HepG2 (cell line): Measurements from ENCODE around the gene SCN8A. TPM values are rescaled to one million over a fixed set of nuclear protein-coding genes. Genes with fewer than 3 reads are reported as not detected.

Experiments used
- ATAC-seq: fragments of 200-7000 bp; cut with Tn5 transposase; 3 replicates; pipeline ENCODE4 v1.9.1; 2020; ENCODE audit warnings: mild to moderate bottlenecking, moderate library complexity
- BruUV-seq: library from RNA; stranded (reverse); fragments of 400-500 nt; replicated peaks from 2 replicates; lab custom pipeline; 2021; lab: Mats Ljungman, UMichigan
- CTCF ChIA-PET: fragments of 300-600 bp; formaldehyde crosslinking; extraction: SDS; loops from one replicate; lab custom pipeline; 2021; ENCODE audit warnings: low total read pairs, inconsistent platforms, low intra/inter-chr PET ratio; lab: Yijun Ruan, JAX
- POLR2A ChIA-PET: fragments of 350-600 bp; sonication (Branson Sonifier 250); formaldehyde crosslinking; loops from one replicate; lab custom pipeline; 2020; ENCODE audit warnings: antibody characterized with exemption, inconsistent platforms; lab: Yijun Ruan, JAX
- DNase-seq: peaks from one replicate; pipeline ENCODE4 v3.0.0-alpha.2; 2015; ENCODE audit warnings: low spot score
- FAIRE-seq: peaks from 3 replicates; lab custom pipeline; 2011; peaks lifted over from hg19 to GRCh38; lab: Jason Lieb, UNC
- H2AFZ ChIP-seq: one replicate; pipeline ENCODE4 v1.6.1; 2011; ENCODE audit warnings: low read length, inconsistent platforms
- H3K27ac ChIP-seq: fragments of 300-600 bp; 3 replicates; pipeline ENCODE4 v1.8.0; 2011; ENCODE audit warnings: mixed run types, mild to moderate bottlenecking, mixed read lengths, low read length, inconsistent platforms; ENCODE audit not compliant: insufficient read depth; ENCODE audit errors: extremely low read length
- H3K27me3 ChIP-seq, 2 experiments: fragments of 200-600 bp in 1 of 2; 2 replicates in 1 of 2; 3 replicates in 1 of 2; pipeline versions ENCODE4 v1.6.0 to v1.8.0; 2011; ENCODE audit warnings: low read length in 2 of 2, mild to moderate bottlenecking in 2 of 2, moderate library complexity in 2 of 2, inconsistent platforms in 1 of 2; ENCODE audit not compliant: insufficient read depth in 2 of 2, control insufficient read depth in 1 of 2
- H3K36me3 ChIP-seq, 2 experiments: fragments of 200-600 bp in 1 of 2; replicated peaks in 1 of 2; 2 replicates in 1 of 2; 3 replicates in 1 of 2; pipeline versions ENCODE4 v1.5.1 to v1.8.0; 2011; ENCODE audit warnings: low read length in 2 of 2, inconsistent platforms in 1 of 2; ENCODE audit not compliant: insufficient read depth in 2 of 2, control insufficient read depth in 1 of 2
- H3K4me1 ChIP-seq: 2 replicates; pipeline ENCODE4 v1.5.1; 2012; ENCODE audit warnings: low read length, inconsistent platforms; ENCODE audit not compliant: insufficient read depth
- H3K4me2 ChIP-seq: 2 replicates; pipeline ENCODE4 v1.6.0; 2011; ENCODE audit warnings: low read depth, low read length, inconsistent platforms
- H3K4me3 ChIP-seq, 3 experiments: fragments of 200-600 bp in 1 of 3; sonication (generic), shearing (Covaris generic) in 1 of 3; replicated peaks in 1 of 3; 2 replicates each; pipeline ENCODE4 v1.5.1; 2011 to 2016; ENCODE audit warnings: low read length in 3 of 3, inconsistent platforms in 2 of 3, low read depth in 2 of 3, mild to moderate bottlenecking in 2 of 3, control low read depth in 1 of 3, mixed read lengths in 1 of 3; ENCODE audit not compliant: insufficient read depth in 1 of 3
- H3K79me2 ChIP-seq: one replicate; pipeline ENCODE4 v1.6.1; 2011; ENCODE audit warnings: low read length, inconsistent platforms; ENCODE audit not compliant: insufficient read depth
- H3K9ac ChIP-seq: 2 replicates; pipeline ENCODE4 v1.6.0; 2011; ENCODE audit warnings: mild to moderate bottlenecking, low read depth, low read length, inconsistent platforms; ENCODE audit not compliant: insufficient read depth
- H3K9me3 ChIP-seq: 2 replicates; pipeline ENCODE4 v1.5.1; 2012; ENCODE audit warnings: mild to moderate bottlenecking, low read length
- H4K20me1 ChIP-seq: 2 replicates; pipeline ENCODE4 v1.6.0; 2011; ENCODE audit warnings: inconsistent platforms, mild to moderate bottlenecking, low read length, moderate library complexity; ENCODE audit not compliant: insufficient read depth
- ATRX ChIP-seq: sonication (generic); formaldehyde crosslinking; IDR thresholded peaks from 2 replicates; pipeline ENCODE4 v1.4.0; 2020; ENCODE audit warnings: missing genetic modification reagents, borderline replicate concordance
- HNF4G ChIP-seq, 2 experiments: sonication (generic) in 1 of 2; formaldehyde crosslinking in 1 of 2; IDR thresholded peaks; 2 replicates each; pipeline versions ENCODE4 v1.4.0 to v1.6.1; 2011 to 2020; ENCODE audit warnings: borderline replicate concordance in 2 of 2, low read depth in 2 of 2, mild to moderate bottlenecking in 2 of 2, low read length in 1 of 2, missing genetic modification reagents in 1 of 2, moderate library complexity in 1 of 2
- HNRNPL ChIP-seq: fragments of 200-400 bp; formaldehyde crosslinking; IDR thresholded peaks from 2 replicates; pipeline ENCODE4 v1.6.1; 2017; ENCODE audit warnings: mild to moderate bottlenecking, low read depth, low read length
- ISL2 ChIP-seq: sonication (generic); formaldehyde crosslinking; IDR thresholded peaks from 2 replicates; pipeline ENCODE4 v1.5.0; 2020; ENCODE audit warnings: missing genetic modification reagents
- STAG1 ChIP-seq: sonication (generic); formaldehyde crosslinking; IDR thresholded peaks from 2 replicates; pipeline ENCODE4 v1.4.0; 2020; ENCODE audit warnings: missing genetic modification reagents
- ZNF225 ChIP-seq: sonication (generic); formaldehyde crosslinking; IDR thresholded peaks from 2 replicates; pipeline ENCODE4 v1.4.0; 2020; ENCODE audit warnings: mild to moderate bottlenecking, missing genetic modification reagents
- ZNF343 ChIP-seq: sonication (generic); formaldehyde crosslinking; IDR thresholded peaks from 2 replicates; pipeline ENCODE4 v1.4.0; 2020; ENCODE audit warnings: mild to moderate bottlenecking, missing genetic modification reagents
- ZNF7 ChIP-seq: IDR thresholded peaks from 2 replicates; pipeline ENCODE4 v1.6.1; 2016; ENCODE audit warnings: missing biosample characterization, missing genetic modification reagents
- WGBS: methylation state at CpG from one replicate; pipeline ENCODE4 v1.1.6; 2017; ENCODE audit warnings: low lambda C conversion rate; 5-methylcytosine and 5-hydroxymethylcytosine counted together
- in situ Hi-C: cut with HindIII; loops from 2 replicates; pipeline ENCODE4 v1.10.0; 2017; ENCODE audit warnings: low pct_unique_long_range_greater_than_20kb; ENCODE audit not compliant: extremely low pct_ligation_motif_present
- intact Hi-C: fragments of 100-400 bp; cut with micrococcal nuclease; formaldehyde crosslinking; loops from one replicate; pipeline ENCODE4 v1.10.0; 2022; ENCODE audit not compliant: unreplicated experiment
- polyA plus RNA-seq, 8 experiments: library from polyadenylated mRNA; depleted of rRNA in 3 of 8; stranded (reverse) in 7 of 8; unstranded in 1 of 8; fragments of >200 nt; fragmentation: Illumina TruSeq in 4 of 8; extraction: Trizol in 4 of 8; gene quantifications; 2 replicates each; pipeline versions ENCODE4 v1.2.1 to v1.2.3, GENCODE V29; 2011 to 2016; ENCODE audit warnings: low read depth in 4 of 8, missing spikeins in 1 of 8, mixed read lengths in 1 of 8; ENCODE audit not compliant: insufficient read depth in 1 of 8
- total RNA-seq, 5 experiments: library from RNA; depleted of rRNA; stranded (reverse); fragments of >200 nt; fragmentation: Illumina TruSeq; extraction: Trizol; gene quantifications; 2 replicates each; pipeline ENCODE4 v1.2.3, GENCODE V29; 2016; ENCODE audit warnings: low read depth in 1 of 5
- TF ChIP-seq, protein P1 (sequence below): sonication (generic); formaldehyde crosslinking; IDR thresholded peaks from 2 replicates; pipeline ENCODE4 v1.8.0; 2022; ENCODE audit warnings: mild to moderate bottlenecking, missing genetic modification reagents
- TF ChIP-seq, protein P2 (sequence below): sonication (generic); formaldehyde crosslinking; IDR thresholded peaks from 2 replicates; pipeline ENCODE4 v1.4.0; 2020; ENCODE audit warnings: missing genetic modification reagents

SCN8A gene
- total and polyA plus RNA-seq, 2 of the 13 experiments (the other 11 are each of a cell fraction or from before 2014, with no cell fraction given): 0.57 to 1.4 TPM

DNA sequence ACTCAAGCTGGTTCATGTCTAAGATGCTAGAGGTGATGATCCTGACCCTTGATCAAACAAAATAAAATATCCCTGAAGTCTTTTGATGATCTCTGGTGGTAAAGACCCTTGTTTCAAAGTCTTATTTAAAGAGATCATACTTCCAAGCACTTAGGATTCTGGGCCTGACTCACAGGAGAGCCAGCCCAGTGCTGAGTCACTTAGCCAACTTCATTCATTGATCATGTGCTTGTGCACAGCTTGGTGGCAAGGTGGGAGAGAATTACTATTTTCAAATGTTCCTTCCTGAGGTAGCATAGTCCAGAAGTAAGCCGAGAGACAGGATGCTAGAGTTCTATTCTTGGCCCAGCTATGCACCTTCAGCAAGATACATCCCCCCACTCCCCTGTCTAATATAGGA lies 40.6 kb downstream of the SCN8A start:
- in situ Hi-C loops (no loop called here), intact Hi-C loops (no loop called here)
- Histone ChIP-seq H3K27me3 (no peaks in the 10 kb centered on the region), H3K9ac (no peak overlapping the region), H3K4me3 (no peak overlapping the region), H3K4me2 (no peak overlapping the region), H4K20me1 (no peaks in the 10 kb centered on the region), H2AFZ (no peak overlapping the region), H3K27ac (no peak overlapping the region), H3K36me3 (no peaks in the 10 kb centered on the region), H3K79me2 (no peaks in the 10 kb centered on the region), H3K4me1 (no peaks in the 10 kb centered on the region), H3K9me3 (no peaks in the 10 kb centered on the region)
- 44% methylated on average over 1 of the region's 1 CpG for WGBS
- DNase-seq (no peak), ATAC-seq (no peak), FAIRE-seq (no peak)
- BruUV-seq: no TSS peak
- CTCF ChIA-PET: no interaction called here
- TF ChIP-seq ATRX: no peak
- TF ChIP-seq ZNF343 (CRISPR knock-in tag): no peak
- TF ChIP-seq, protein P1, sequence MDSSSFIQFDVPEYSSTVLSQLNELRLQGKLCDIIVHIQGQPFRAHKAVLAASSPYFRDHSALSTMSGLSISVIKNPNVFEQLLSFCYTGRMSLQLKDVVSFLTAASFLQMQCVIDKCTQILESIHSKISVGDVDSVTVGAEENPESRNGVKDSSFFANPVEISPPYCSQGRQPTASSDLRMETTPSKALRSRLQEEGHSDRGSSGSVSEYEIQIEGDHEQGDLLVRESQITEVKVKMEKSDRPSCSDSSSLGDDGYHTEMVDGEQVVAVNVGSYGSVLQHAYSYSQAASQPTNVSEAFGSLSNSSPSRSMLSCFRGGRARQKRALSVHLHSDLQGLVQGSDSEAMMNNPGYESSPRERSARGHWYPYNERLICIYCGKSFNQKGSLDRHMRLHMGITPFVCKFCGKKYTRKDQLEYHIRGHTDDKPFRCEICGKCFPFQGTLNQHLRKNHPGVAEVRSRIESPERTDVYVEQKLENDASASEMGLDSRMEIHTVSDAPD (CRISPR knock-in tag): no peak
- TF ChIP-seq ZNF7 (CRISPR knock-in tag): no peak
- TF ChIP-seq, protein P2, sequence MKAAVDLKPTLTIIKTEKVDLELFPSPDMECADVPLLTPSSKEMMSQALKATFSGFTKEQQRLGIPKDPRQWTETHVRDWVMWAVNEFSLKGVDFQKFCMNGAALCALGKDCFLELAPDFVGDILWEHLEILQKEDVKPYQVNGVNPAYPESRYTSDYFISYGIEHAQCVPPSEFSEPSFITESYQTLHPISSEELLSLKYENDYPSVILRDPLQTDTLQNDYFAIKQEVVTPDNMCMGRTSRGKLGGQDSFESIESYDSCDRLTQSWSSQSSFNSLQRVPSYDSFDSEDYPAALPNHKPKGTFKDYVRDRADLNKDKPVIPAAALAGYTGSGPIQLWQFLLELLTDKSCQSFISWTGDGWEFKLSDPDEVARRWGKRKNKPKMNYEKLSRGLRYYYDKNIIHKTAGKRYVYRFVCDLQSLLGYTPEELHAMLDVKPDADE: no peak
- no peak for TF ChIP-seq STAG1
- TF ChIP-seq HNRNPL: no peak
- TF ChIP-seq HNF4G (IDR thresholded peaks at IDR 0.05; ENCODE audit: borderline replicate concordance, low read depth, low read length): no peak
- no peak for TF ChIP-seq HNF4G (CRISPR knock-in tag; IDR thresholded peaks at IDR 0.05; ENCODE audit: borderline replicate concordance, low read depth)
- no peak for TF ChIP-seq ZNF225 (CRISPR knock-in tag)
- no peak for TF ChIP-seq ISL2 (CRISPR knock-in tag)
- POLR2A ChIA-PET: no interaction called here
